AG04450 (cell line): ENCODE measurements around the gene ANKRD53. TPM values are rescaled to one million over a fixed set of nuclear protein-coding genes. Genes with fewer than 3 reads are reported as not detected.
"Not testable (repeated sequence)": the region's sequence is repeated elsewhere in the genome, so short reads cannot be mapped to it uniquely, and the experiment has no call there.

Source experiments
- CTCF ChIA-PET: fragments of 300-600, 350-600 bp; formaldehyde crosslinking; extraction: SDS; loops from one replicate; lab custom pipeline; 2022; ENCODE audit warnings: antibody characterized with exemption, inconsistent platforms; lab: Charles Lee
- POLR2A ChIA-PET: fragments of 350-600 bp; formaldehyde crosslinking; extraction: SDS; loops from one replicate; lab custom pipeline; 2021; ENCODE audit warnings: antibody characterized with exemption, inconsistent platforms; lab: Yijun Ruan, JAX
- DNase-seq: peaks from one replicate; pipeline ENCODE4 v3.0.0-alpha.2; 2011; ENCODE audit warnings: low read depth, low spot score
- H3K27ac ChIP-seq: one replicate; pipeline ENCODE4 v1.5.1; 2012; ENCODE audit warnings: low read depth, low read length, control low read depth
- H3K27me3 ChIP-seq: one replicate; pipeline ENCODE4 v1.6.0; 2012; ENCODE audit warnings: low read length; ENCODE audit not compliant: control insufficient read depth, insufficient read depth
- H3K4me3 ChIP-seq: 2 replicates; pipeline ENCODE4 v1.5.1; 2011; ENCODE audit warnings: mild to moderate bottlenecking, low read depth, low read length, control low read depth
- H3K9me3 ChIP-seq: 2 replicates; pipeline ENCODE4 v1.5.1; 2012; ENCODE audit warnings: low read length; ENCODE audit not compliant: control insufficient read depth, insufficient read depth
- CTCF ChIP-seq: IDR thresholded peaks from 2 replicates; pipeline ENCODE4 v1.5.1; 2011; ENCODE audit warnings: low read depth, low read length, control low read depth, inconsistent platforms
- polyA plus RNA-seq: library from polyadenylated mRNA; depleted of rRNA; stranded (reverse); fragments of >200 nt; gene quantifications from 2 replicates; pipeline ENCODE4 v1.2.3, GENCODE V29; 2011

ANKRD53 gene
- polyA plus RNA-seq, 1 experiment = 0.72 TPM

GRCh38 chr2:70995426-70995729, 16.9 kb downstream of the ANKRD53 start:
- POLR2A ChIA-PET = no interaction called here

GRCh38 chr2:70998885-70999284, 20.5 kb downstream of the ANKRD53 start:
- H3K4me3 ChIP-seq, POLR2A ChIA-PET: not testable (repeated sequence)
- CTCF ChIA-PET = interaction anchor here (1.2 kb wide), 1 partner anchor 61 kb away, joined by 3 read pairs; no protein-coding TSS in a partner anchor

More at GRCh38 chr2:70995426-70995729, 16.9 kb downstream of the ANKRD53 start:
- DNase-seq = no peak
- peak overlapping the region; percentile 78 for H3K4me3 ChIP-seq
- no peak overlapping the region for H3K27ac ChIP-seq
- H3K9me3 ChIP-seq = no peaks in the 10 kb centered on the region; the same call in 1 of the 2 replicates
- peak; percentile 38; the same call in 1 of the 2 replicates for TF ChIP-seq CTCF
- no peaks in the 10 kb centered on the region for H3K27me3 ChIP-seq
- CTCF ChIA-PET = no interaction called here

GRCh38 chr2:70999362-70999761, 20.9 kb downstream of the ANKRD53 start:
- no peak for TF ChIP-seq CTCF
- Histone ChIP-seq H3K4me3 (no peak overlapping the region), H3K9me3 (no peaks in the 10 kb centered on the region; the same call in 1 of the 2 replicates), H3K27ac (no peak overlapping the region), H3K27me3 (peaks cover 10% of the 10 kb centered on the region)
- POLR2A ChIA-PET = no interaction called here
- CTCF ChIA-PET = interaction anchor here (1.2 kb wide), 1 partner anchor 60 kb away, joined by 3 read pairs; no protein-coding TSS in a partner anchor
- DNase-seq = no peak

More at GRCh38 chr2:70998885-70999284, 20.5 kb downstream of the ANKRD53 start:
- DNase-seq, H3K27ac ChIP-seq, H3K27me3 ChIP-seq, H3K9me3 ChIP-seq: not testable (repeated sequence)

- H3K4me3 ChIP-seq, H3K27me3 ChIP-seq, H3K27ac ChIP-seq, H3K9me3 ChIP-seq, POLR2A ChIA-PET, DNase-seq: not testable (repeated sequence)
- CTCF ChIA-PET = interaction anchor here (1.1 kb wide), 1 partner anchor 54 kb away, joined by 3 read pairs; no protein-coding TSS in a partner anchor
Measured at GRCh38 chr2:70999931-71000330, 21.5 kb downstream of the ANKRD53 start.

- ChIA-PET CTCF (interaction anchor here (0.6 to 2.4 kb wide), 26 partner anchors 9 to 697 kb away, joined by 3 to 14 read pairs (median 4); partner anchors contain the start of genes ANKRD53 and NAGK), POLR2A (interaction anchor here (0.8 to 1.7 kb wide), 2 partner anchors 67 to 331 kb away, joined by 4 to 7 read pairs; partner anchors contain the start of genes NAGK and ZNF638)
- TF ChIP-seq CTCF = peak; percentile 96
- Histone ChIP-seq H3K9me3 (no peaks in the 10 kb centered on the region), H3K27me3 (peaks cover 10% of the 10 kb centered on the region), H3K27ac (no peak overlapping the region), H3K4me3 (peak overlapping the region; percentile 45)
- DNase-seq = no peak
Measured at GRCh38 chr2:71000780-71001591, 22.6 kb downstream of the ANKRD53 start.

GRCh38 chr2:71001592-71001927, 23.1 kb downstream of the ANKRD53 start:
- peaks cover 10% of the 10 kb centered on the region for H3K27me3 ChIP-seq
- no peak overlapping the region for H3K27ac ChIP-seq
- no peak for TF ChIP-seq CTCF
- no peaks in the 10 kb centered on the region for H3K9me3 ChIP-seq
- ChIA-PET POLR2A (interaction anchor here (0.8 to 1.7 kb wide), 2 partner anchors 67 to 330 kb away, joined by 4 to 7 read pairs; partner anchors contain the start of genes NAGK and ZNF638), CTCF (interaction anchor here (0.6 to 2.4 kb wide), 27 partner anchors 9 to 708 kb away, joined by 3 to 14 read pairs (median 4); partner anchors contain the start of genes ANKRD53 and NAGK)
- no peak overlapping the region for H3K4me3 ChIP-seq
- no peak for DNase-seq
